IMR-90 (cell line): ENCODE results near the gene OR6J1.

ENCODE experiments used
- CEBPB ChIP-seq: IDR thresholded peaks from 2 replicates; pipeline ENCODE4 v1.6.1; 2012; ENCODE audit warnings: low read depth, low read length, improper control_type of control experiment
- CHD1 ChIP-seq: IDR thresholded peaks from 2 replicates; pipeline ENCODE4 v1.6.1; 2012; ENCODE audit warnings: low read depth, low read length, improper control_type of control experiment
- CTCF ChIP-seq: conservative IDR thresholded peaks from 2 replicates; pipeline ENCODE4 v1.5.1; 2012; ENCODE audit warnings: mild to moderate bottlenecking, low read depth, low read length, improper control_type of control experiment
- MAZ ChIP-seq: IDR thresholded peaks from 2 replicates; pipeline ENCODE4 v1.6.1; 2012; ENCODE audit warnings: low read depth, mild to moderate bottlenecking, low read length, improper control_type of control experiment, moderate library complexity, borderline replicate concordance
- MXI1 ChIP-seq: IDR thresholded peaks from 2 replicates; pipeline ENCODE4 v1.6.1; 2012; ENCODE audit warnings: low read depth, mild to moderate bottlenecking, low read length, moderate library complexity, borderline replicate concordance
- POLR2A ChIP-seq: IDR thresholded peaks from 2 replicates; pipeline ENCODE4 v1.6.1; 2012; ENCODE audit warnings: mild to moderate bottlenecking, low read depth, low read length
- RAD21 ChIP-seq: IDR thresholded peaks from 2 replicates; pipeline ENCODE4 v1.6.1; 2012; ENCODE audit warnings: low read length, improper control_type of control experiment
- RCOR1 ChIP-seq: IDR thresholded peaks from 2 replicates; pipeline ENCODE4 v1.6.1; 2012; ENCODE audit warnings: mild to moderate bottlenecking, low read length, improper control_type of control experiment; ENCODE audit not compliant: insufficient replicate concordance
- RFX5 ChIP-seq: IDR thresholded peaks from 2 replicates; pipeline ENCODE4 v1.8.0; 2012; ENCODE audit warnings: low read depth, mild to moderate bottlenecking, low read length, moderate library complexity
- SMC3 ChIP-seq: fragments of 150-350 bp; IDR thresholded peaks from 2 replicates; pipeline ENCODE4 v1.6.1; 2016; ENCODE audit warnings: low read depth, mild to moderate bottlenecking, antibody characterized with exemption, low read length, moderate library complexity
- USF2 ChIP-seq: fragments of 150-350 bp; IDR thresholded peaks from 2 replicates; pipeline ENCODE4 v1.6.1; 2017; ENCODE audit warnings: mild to moderate bottlenecking, antibody characterized with exemption, low read length, low read depth

GRCh38 chr14:22664261-22664660 is 20.1 kb upstream of the OR6J1 start:
- TF ChIP-seq POLR2A, result no peak
- TF ChIP-seq CTCF, result no peak
- no peak for TF ChIP-seq CEBPB
- TF ChIP-seq USF2, result no peak
- TF ChIP-seq SMC3, result no peak
- TF ChIP-seq MXI1, result no peak
- TF ChIP-seq RFX5, result no peak
- TF ChIP-seq CHD1, result no peak
- no peak for TF ChIP-seq RCOR1
- TF ChIP-seq RAD21, result no peak
- no peak for TF ChIP-seq MAZ
